ENCODE data around the gene PERCC1.

The PERCC1 gene

GRCh38 chr16:1390239-1390779, 40.6 kb upstream of the PERCC1 start:
- no peak for DNase-seq (ENCODE audit: low read depth)
- H3K4me3 ChIP-seq (replicated peaks; ENCODE audit: low read depth, low read length): no peak overlapping the region
- TF ChIP-seq CTCF (IDR thresholded peaks at IDR 0.05; ENCODE audit: low read length, missing control alignments): no peak

- no peak for DNase-seq (ENCODE audit: low read depth)
- H3K4me3 ChIP-seq (replicated peaks; ENCODE audit: low read depth, low read length): no peak overlapping the region
- TF ChIP-seq CTCF (IDR thresholded peaks at IDR 0.05; ENCODE audit: low read length, missing control alignments): no peak
Measured at GRCh38 chr16:1392826-1393225, 38.1 kb upstream of the PERCC1 start.

GRCh38 chr16:1393613-1394176, 37.2 kb upstream of the PERCC1 start:
- no peak for DNase-seq (ENCODE audit: low read depth)
- TF ChIP-seq CTCF (IDR thresholded peaks at IDR 0.05; ENCODE audit: low read length, missing control alignments): no peak
- H3K4me3 ChIP-seq (replicated peaks; ENCODE audit: low read depth, low read length): no peak overlapping the region

GRCh38 chr16:1394367-1394951, 36.4 kb upstream of the PERCC1 start:
- TF ChIP-seq CTCF (IDR thresholded peaks at IDR 0.05; ENCODE audit: low read length, missing control alignments): no peak
- DNase-seq (ENCODE audit: low read depth): no peak
- no peak overlapping the region for H3K4me3 ChIP-seq (replicated peaks; ENCODE audit: low read depth, low read length)

GRCh38 chr16:1395444-1396031, 35.3 kb upstream of the PERCC1 start:
- DNase-seq (ENCODE audit: low read depth): no peak
- no peak overlapping the region for H3K4me3 ChIP-seq (replicated peaks; ENCODE audit: low read depth, low read length)
- TF ChIP-seq CTCF (IDR thresholded peaks at IDR 0.05; ENCODE audit: low read length, missing control alignments): no peak

GRCh38 chr16:1397779-1398178, 33.1 kb upstream of the PERCC1 start:
- DNase-seq (ENCODE audit: low read depth): no peak
- no peak for TF ChIP-seq CTCF (IDR thresholded peaks at IDR 0.05; ENCODE audit: low read length, missing control alignments)
- H3K4me3 ChIP-seq (replicated peaks; ENCODE audit: low read depth, low read length): no peak overlapping the region
